Urinary bladder (tissue), 4 donors: Measurements from ENCODE around the gene BIN1. TPM values are rescaled to one million over a fixed set of nuclear protein-coding genes. Genes with fewer than 3 reads are reported as not detected.
A peak's percentile ranks its signal among the peaks of the same experiment; 100 is the strongest.

Source experiments
- DNase-seq: peaks from one replicate; pipeline ENCODE4 v3.0.0-alpha.2; 2015; ENCODE audit errors: extremely low spot score
- H3K27ac ChIP-seq: one replicate; pipeline ENCODE4 v1.5.1; 2013; ENCODE audit warnings: low read depth, mild to moderate bottlenecking, moderate library complexity
- H3K36me3 ChIP-seq: one replicate; pipeline ENCODE4 v1.6.1; 2013; ENCODE audit warnings: mild to moderate bottlenecking, moderate library complexity; ENCODE audit not compliant: insufficient read depth
- H3K4me1 ChIP-seq: one replicate; pipeline ENCODE4 v1.6.1; 2013; ENCODE audit warnings: mild to moderate bottlenecking, moderate library complexity; ENCODE audit not compliant: insufficient read depth
- H3K4me3 ChIP-seq: one replicate; pipeline ENCODE4 v1.5.1; 2013; ENCODE audit warnings: low read depth, low read length
- WGBS: extraction: QIAGEN DNeasy Blood & Tissue Kit; methylation state at CpG from one replicate; pipeline ENCODE4 v1.1.7; 2013; 5-methylcytosine and 5-hydroxymethylcytosine counted together
- polyA plus RNA-seq: library from polyadenylated mRNA; stranded (reverse); fragments of 200-250 nt; gene quantifications from one replicate; pipeline ENCODE4 v1.2.3, GENCODE V29; 2013
- total RNA-seq: library from RNA; depleted of rRNA; stranded (reverse); fragments of >200 nt; gene quantifications from one replicate; pipeline ENCODE4 v1.2.3, GENCODE V29; 2014
- donor health status: healthy with polysubstance abuse.
- donor health status: healthy.

BIN1 gene
- total and polyA plus RNA-seq, 2 donors = 72.9 to 149 TPM

DNA sequence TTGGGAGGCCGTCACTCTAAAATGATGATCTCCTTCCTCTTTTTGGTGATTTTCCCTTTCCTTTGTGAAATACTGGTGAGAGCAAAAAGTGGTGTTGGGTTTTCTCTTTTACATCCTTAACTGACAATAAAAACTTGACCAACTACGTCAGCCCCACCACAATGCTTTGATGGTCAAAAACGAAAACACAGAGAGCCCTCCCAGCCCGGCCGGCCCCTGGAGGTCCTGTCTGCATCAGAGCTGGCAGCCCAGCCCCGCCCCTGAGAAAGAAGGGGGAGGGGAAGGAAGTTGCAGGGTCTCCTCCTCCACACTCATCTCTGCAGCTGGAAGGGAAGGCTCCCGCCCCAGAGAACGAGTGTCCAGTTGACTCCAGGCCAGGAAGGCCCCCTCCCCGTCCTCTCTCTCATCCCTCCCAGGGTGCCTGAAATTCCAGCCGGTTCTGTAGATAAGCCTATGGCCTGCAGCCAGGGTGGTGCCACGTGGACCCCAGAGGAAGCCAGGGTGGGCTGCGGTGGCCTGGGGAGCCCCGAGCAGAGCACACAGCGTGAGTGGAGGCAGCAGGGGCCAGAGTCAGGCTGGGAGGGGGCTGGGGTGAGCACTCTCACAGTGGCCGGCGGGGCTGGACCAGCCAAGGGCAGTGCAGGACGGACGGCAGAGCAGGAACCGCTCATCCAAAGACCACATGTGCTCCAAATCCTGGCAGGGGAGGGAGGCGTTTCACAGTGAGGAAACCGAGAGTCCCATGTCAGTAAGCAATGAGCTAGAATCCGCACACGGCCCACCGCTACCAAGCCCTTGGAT lies 19.8 kb downstream of the BIN1 start:
- DNase-seq = peak; percentile 85
- 11% methylated on average over 24 of the region's 24 CpGs for WGBS
- Histone ChIP-seq H3K4me3 (no peak overlapping the region), H3K27ac (peak overlapping the region; percentile 84), H3K36me3 (no peaks in the 10 kb centered on the region), H3K4me1 (peaks cover 2% of the 10 kb centered on the region)

DNA sequence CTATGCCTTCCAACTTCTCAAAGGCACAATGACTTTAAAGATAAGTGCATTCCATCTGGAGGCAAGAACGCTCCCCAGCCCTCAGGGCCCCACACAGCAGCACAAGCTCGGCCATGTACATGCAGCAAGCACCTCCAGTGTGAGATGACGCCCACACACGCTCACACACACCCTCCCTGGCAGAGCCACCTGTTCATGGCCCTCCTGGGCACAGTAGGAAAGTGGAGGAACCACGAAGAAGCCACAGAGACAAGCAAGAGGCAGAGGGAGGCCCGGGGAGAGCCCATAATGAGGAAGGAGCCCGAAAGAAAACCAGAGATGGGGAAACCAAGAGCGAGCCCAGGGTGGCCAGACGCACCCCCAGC lies 21.7 kb downstream of the BIN1 start:
- Histone ChIP-seq H3K36me3 (no peaks in the 10 kb centered on the region), H3K27ac (peak overlapping the region; percentile 88), H3K4me1 (peaks cover 5% of the 10 kb centered on the region), H3K4me3 (no peak overlapping the region)
- no peak for DNase-seq
- WGBS = 48% methylated on average over 9 of the region's 9 CpGs

DNA sequence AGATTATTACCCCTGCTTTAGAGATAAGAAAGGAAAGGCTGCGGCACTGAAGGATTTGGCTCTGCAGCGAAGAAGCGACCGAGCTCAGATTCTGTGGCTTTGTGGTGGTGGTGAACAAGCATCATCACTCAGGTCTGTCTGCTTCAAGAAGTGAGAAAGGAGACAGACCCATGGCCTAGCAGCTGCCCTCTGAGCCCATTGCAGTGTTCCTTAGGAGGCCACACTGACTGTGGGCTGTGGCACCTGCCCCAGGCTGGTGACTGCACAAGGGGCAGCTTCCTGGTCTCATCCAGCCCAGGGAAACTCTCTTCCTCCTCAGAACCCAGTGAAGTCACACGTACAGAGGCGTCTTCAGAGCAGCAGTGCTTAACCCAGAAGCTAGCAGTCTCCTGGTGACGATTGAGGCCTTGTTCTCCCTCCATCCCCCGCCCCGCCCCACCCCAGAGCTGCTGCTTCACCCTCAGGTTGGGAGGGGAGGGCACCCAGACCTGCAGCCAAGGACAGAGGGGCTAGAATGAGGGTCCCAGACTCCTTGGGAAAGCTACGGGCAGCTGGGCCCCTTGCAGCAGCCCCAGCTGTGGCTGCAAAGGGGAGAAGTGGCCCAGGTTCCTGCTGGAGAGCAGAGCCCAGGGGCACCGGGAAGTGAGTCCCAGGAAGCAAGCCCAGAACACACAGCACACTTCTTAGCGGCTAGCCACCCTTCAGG lies 22.2 kb downstream of the BIN1 start:
- 40% methylated on average over 12 of the region's 12 CpGs for WGBS
- peaks cover 5% of the 10 kb centered on the region for H3K4me1 ChIP-seq
- H3K36me3 ChIP-seq = no peaks in the 10 kb centered on the region
- no peak overlapping the region for H3K4me3 ChIP-seq
- H3K27ac ChIP-seq = peak overlapping the region; percentile 88
- no peak for DNase-seq

DNA sequence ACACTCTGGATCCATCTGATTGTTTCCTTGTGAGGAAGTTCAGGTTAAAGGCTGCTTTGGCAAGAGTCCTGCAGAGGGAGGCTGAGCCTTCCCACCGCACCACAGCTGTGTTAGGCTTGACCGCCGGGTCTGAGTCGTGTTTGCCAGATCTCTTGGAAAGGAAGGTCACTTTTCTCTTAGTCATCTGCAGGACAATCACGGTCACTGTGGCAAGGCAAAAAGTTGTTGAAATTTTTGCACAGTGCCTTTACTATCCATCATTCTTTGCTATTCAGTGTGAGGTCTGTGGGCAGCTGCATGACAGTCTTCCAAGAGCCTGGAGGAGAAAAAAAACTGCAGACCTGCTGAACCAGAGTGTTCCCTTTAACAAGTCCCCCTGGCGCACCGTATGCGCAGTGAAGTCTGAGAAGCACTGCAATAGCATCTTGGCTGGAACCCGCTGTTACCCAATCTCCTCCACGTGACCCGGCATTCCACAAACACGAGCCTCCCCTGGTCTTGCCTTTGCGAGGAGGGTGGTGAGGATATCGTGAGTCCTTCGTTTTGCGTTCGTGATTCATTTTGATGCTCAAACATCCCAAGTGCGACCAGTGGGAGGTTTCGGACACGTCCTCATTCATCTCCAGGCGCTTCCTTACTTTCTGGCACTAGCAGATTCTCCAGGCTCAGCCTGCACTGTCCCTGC lies 23.0 kb downstream of the BIN1 start:
- H3K4me1 ChIP-seq = peaks cover 5% of the 10 kb centered on the region
- DNase-seq = no peak
- H3K4me3 ChIP-seq = no peak overlapping the region
- 23% methylated on average over 21 of the region's 21 CpGs for WGBS
- peak overlapping the region; percentile 88 for H3K27ac ChIP-seq
- no peaks in the 10 kb centered on the region for H3K36me3 ChIP-seq

DNA sequence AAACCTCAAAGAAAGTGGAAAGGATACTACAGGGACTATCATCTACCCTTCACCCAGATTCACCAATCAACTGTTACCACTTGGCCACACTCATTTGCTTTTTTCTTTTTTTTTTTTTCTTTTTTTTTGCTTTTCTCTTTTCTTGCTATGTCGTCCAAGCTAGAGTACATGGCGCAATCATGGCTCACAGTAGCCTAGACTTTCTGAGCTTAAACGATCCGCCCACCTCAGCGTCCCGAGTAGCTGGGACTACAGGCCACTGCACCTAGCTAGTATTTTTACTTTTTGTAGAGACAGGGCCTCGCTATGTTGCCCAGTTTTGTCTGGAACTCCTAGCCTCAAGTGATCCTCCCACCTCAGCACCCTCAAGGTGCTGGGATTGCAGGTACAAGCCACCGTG lies 24.0 kb downstream of the BIN1 start:
- WGBS = 77% methylated on average over 8 of the region's 8 CpGs
- DNase-seq = no peak
- Histone ChIP-seq H3K4me3 (no peak overlapping the region), H3K4me1 (peaks cover 5% of the 10 kb centered on the region), H3K36me3 (no peaks in the 10 kb centered on the region), H3K27ac (no peak overlapping the region)

DNA sequence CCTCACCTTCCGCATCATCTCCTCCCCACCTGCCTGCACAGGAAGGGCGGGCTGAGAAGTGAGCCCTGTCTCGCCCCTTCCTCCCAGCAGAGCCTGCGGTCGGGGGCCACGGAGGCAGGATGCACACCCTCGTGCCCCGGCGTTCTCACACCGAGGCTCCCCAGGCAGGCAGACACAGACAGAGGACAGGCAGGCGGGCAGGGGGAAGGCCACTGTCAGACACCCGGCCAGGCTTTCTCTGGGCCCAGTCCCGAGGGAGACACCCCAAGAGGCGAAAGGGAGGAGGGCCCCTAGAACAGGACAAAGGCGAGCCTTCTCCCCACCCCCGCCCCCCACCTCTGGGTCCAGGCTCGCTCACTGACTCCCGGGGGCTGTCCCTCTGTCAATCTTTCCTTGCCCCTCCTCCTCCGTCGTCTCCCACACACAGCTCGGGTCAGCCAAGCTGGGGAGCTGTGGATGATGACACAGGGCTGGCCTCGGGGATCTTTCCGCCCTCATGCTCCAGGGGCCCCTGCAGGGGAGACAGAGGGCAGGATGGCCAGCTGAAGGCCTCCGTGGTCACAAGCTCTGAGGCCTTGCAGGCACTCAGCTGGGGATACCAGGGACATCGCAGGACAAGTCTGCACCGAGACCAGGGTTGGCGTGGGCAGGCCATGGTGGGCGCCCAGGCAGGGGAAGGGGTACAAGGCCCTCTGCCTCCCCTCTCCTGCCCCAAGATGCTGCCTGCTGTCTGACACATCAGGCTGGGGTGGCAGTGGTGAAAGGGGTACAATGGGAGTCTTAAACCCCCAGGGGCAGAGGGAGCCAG lies 24.9 kb downstream of the BIN1 start:
- DNase-seq = no peak
- H3K4me1 ChIP-seq = peaks cover 5% of the 10 kb centered on the region
- peak overlapping the region; percentile 46 for H3K27ac ChIP-seq
- no peaks in the 10 kb centered on the region for H3K36me3 ChIP-seq
- 45% methylated on average over 28 of the region's 28 CpGs for WGBS
- peak overlapping the region; percentile 11 for H3K4me3 ChIP-seq

DNA sequence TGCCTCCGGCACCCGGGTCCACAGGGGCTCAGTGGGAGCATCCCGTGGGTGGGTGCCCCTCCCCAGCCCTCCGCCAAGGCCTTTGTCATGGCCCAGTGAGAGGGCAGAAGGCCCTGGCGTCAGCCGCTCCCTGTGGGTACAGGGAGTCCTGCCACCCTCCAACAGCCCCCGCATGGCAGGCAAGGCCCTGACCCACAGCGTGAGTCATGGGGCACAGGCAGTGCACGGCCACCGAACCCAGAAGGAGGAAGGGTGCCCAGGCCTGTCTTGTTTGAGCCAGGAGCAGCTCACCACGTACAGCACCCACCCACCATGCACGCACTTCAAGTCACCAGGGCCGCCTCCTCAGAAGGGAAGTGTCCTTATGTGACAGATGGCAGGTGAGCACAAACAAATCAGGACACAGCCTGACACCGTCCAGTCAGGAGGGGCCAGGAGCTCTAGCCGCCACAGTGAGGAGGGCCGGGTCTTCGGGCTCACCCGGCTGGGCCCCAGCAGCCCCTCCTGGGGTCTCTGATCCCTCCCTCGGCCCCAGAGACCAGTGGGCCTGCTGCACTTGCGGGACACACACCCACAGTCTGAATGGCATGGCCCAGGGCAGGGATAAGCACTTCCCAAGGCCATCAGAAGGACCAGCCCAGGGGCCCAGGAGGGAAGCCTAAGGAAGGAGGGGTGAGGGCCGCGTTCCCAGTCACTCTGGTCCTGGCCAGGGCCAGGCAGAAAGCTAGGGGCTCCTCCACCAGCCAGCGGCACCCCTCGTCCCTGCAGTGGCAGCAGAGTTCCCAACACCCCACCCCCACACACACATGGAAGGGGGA lies 25.8 kb downstream of the BIN1 start:
- Histone ChIP-seq H3K36me3 (no peaks in the 10 kb centered on the region), H3K4me1 (peaks cover 5% of the 10 kb centered on the region), H3K27ac (peak overlapping the region; percentile 46), H3K4me3 (peak overlapping the region; percentile 11)
- DNase-seq = no peak
- 65% methylated on average over 24 of the region's 24 CpGs for WGBS

DNA sequence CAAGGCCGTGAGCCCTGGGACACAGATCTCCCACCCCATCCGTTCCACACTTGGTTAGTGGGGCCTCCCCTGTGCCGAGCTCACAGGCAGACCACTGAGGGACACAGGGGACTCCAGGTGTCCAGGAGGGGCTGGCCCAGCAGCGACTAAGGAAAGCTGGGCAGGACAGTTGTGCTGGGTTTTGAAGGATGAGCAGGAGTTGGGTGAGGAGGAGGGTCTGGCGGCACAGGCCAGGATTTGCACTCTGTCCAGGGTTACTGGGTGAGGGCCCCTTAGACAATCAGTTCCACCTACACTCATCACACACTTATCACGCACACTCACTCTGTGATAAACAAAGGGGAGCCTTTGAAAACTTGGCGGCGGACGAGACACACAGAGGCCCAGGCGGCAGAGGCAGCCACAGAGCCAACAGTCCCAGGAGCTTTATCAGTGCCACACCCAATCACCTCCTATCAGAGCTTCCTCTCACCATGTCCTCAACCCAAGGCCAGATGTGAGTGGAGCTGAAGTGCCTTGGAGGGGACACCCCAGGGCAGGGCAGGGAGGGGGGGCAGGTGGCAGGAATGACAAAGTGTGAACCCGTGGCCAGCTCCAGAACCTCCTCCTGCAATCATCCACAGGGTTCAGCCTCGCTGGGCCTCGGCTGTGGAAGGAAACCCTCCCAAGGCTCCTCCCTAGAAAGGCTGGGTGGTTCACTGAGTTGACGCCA lies 26.6 kb downstream of the BIN1 start:
- H3K36me3 ChIP-seq = no peaks in the 10 kb centered on the region
- H3K4me1 ChIP-seq = peaks cover 5% of the 10 kb centered on the region
- no peak overlapping the region for H3K27ac ChIP-seq
- 69% methylated on average over 14 of the region's 14 CpGs for WGBS
- H3K4me3 ChIP-seq = no peak overlapping the region
- no peak for DNase-seq

DNA sequence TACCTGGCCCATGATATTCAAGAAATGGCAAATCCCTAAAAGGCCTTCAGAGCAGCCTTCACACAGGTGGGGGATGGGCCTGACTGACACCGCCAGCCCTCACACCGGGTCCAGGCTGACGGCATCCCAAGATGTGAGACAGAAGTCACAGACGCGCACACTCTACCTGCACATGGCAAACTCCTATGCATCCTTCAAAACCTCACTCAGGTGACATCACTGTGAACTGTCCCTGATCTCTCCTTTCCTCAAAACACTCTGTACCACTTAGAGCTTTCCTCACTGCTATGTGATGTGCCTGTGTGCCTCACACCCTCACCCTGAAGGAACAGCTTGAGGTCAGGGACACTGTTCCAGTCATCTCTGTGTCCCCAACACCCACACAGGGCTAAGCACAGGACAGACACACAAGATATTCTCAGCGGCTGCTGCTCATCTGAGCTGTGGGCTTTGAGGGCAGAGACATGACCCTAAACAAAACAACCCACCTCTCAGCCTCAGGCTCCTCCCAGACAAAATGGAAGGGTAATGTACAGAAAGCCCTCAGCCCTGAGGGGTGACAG lies 27.5 kb downstream of the BIN1 start:
- Histone ChIP-seq H3K4me1 (peaks cover 5% of the 10 kb centered on the region), H3K27ac (no peak overlapping the region), H3K4me3 (no peak overlapping the region), H3K36me3 (no peaks in the 10 kb centered on the region)
- no peak for DNase-seq
- WGBS = 93% methylated on average over 6 of the region's 6 CpGs

DNA sequence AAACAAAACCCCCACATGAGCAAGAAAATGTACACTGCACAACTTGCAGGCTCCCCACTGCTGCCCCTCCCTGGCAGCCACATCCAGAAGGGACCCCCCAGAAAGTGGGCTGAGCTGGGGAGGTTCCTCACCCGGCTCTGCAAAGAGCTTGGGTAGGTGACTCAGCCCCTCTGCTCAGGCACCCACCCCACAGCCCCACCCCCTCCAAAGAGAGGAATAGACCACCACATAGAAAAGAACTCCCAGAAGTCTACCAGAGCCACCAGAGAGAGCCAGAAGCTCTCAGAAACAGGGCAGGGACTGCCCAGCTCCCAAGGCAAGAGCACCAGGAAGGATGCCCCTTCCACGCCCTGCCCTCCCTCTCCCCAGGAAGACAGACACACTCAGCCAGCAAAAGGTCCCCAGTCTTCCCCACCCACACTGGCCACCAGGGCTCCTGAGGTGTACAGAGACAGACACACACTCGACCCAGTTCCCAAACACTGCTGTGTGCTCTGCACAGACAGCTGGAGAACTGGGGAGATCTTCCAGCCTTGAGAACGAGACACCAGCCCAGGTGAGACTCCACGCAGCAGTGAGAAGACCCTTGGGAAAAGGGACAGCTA lies 28.2 kb downstream of the BIN1 start:
- WGBS = 66% methylated on average over 5 of the region's 5 CpGs
- H3K4me1 ChIP-seq = peaks cover 5% of the 10 kb centered on the region
- no peak for DNase-seq
- no peaks in the 10 kb centered on the region for H3K36me3 ChIP-seq
- no peak overlapping the region for H3K4me3 ChIP-seq
- H3K27ac ChIP-seq = no peak overlapping the region

DNA sequence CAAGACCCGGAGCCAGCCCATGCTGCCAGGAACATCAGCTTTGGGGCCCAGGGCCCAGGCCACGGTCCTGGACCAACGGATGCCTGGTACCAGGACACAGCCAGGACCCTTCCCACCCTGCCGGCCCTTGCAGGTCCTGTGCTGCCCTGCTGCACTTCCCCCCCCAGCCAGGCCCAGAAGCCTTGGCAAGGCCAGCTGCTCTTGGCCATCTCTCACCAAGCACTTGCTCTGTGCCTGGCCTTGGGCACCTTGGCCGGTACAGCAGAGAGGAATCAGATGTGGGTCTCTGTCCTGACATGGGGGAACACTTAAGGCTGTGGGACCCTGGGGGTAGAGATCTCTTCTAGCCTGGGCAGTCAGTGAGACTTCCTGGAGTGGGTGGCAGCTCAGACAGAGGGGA lies 28.9 kb downstream of the BIN1 start:
- Histone ChIP-seq H3K4me1 (peaks cover 3% of the 10 kb centered on the region), H3K27ac (no peak overlapping the region), H3K4me3 (no peak overlapping the region), H3K36me3 (no peaks in the 10 kb centered on the region)
- DNase-seq = no peak
- WGBS = 63% methylated on average over 5 of the region's 5 CpGs

DNA sequence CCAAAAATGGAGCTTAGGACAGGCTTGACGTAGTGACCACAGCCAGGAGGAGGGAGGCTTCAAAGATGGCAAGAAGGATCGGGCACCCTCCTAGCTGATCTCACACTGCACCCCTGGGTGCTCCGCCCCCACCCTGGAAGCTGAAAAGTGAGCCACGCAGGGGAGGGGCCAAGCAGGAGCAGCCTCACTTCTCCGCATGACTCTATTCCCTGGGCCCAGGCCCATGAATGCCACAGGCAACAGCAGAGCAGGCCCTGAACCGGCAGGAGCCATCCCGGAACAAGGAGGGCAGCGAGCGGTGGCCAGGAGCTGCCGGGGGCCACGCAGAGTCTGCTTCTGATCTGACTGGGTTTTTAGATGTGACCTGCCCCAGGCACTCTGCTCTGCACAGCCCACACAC lies 30.0 kb downstream of the BIN1 start:
- no peak overlapping the region for H3K4me3 ChIP-seq
- peaks cover 3% of the 10 kb centered on the region for H3K4me1 ChIP-seq
- 59% methylated on average over 11 of the region's 11 CpGs for WGBS
- no peaks in the 10 kb centered on the region for H3K36me3 ChIP-seq
- DNase-seq = no peak
- H3K27ac ChIP-seq = no peak overlapping the region
